Right atrium auricular region (tissue), 2 donors: ENCODE data around the gene IFITM10. TPM values are rescaled to one million over a fixed set of nuclear protein-coding genes. Genes with fewer than 3 reads are reported as not detected.

ENCODE experiments used
- DNase-seq: peaks from one replicate; pipeline ENCODE4 v3.0.0-alpha.2; 2019; ENCODE audit warnings: low spot score
- H3K27ac ChIP-seq, 2 donors: fragments of 200-600 bp; sonication (generic); 1 replicate in 1 of 2; 2 replicates in 1 of 2; pipeline ENCODE4 v1.5.1; 2016 to 2019
- H3K27me3 ChIP-seq, 2 donors: fragments of 200-600 bp; sonication (generic); one replicate each; pipeline versions ENCODE4 v1.5.1 to v1.6.0; 2017 to 2019
- H3K36me3 ChIP-seq: fragments of 200-600 bp; sonication (generic); one replicate; pipeline ENCODE4 v1.5.1; 2016
- H3K4me1 ChIP-seq, 2 donors: fragments of 200-600 bp; sonication (generic); one replicate each; pipeline versions ENCODE4 v1.5.1 to v1.6.0; 2017 to 2019
- H3K4me3 ChIP-seq, 2 donors: fragments of 200-600 bp; sonication (generic); 1 replicate in 1 of 2; 2 replicates in 1 of 2; pipeline ENCODE4 v1.5.1; 2017 to 2019; ENCODE audit warnings: mild to moderate bottlenecking in 1 of 2, moderate library complexity in 1 of 2
- H3K9me3 ChIP-seq, 2 donors: fragments of 200-600 bp; sonication (generic); one replicate each; pipeline ENCODE4 v1.5.1; 2019
- CTCF ChIP-seq, 2 donors: fragments of 200-600 bp; sonication (generic); IDR thresholded peaks; one replicate each; pipeline ENCODE4 v1.5.1; 2019; ENCODE audit warnings: antibody characterized with exemption in 2 of 2
- total RNA-seq, 2 donors: library from RNA; depleted of rRNA; stranded (reverse); fragments of >200 nt; gene quantifications; one replicate each; pipeline ENCODE4 v1.1.0, GENCODE V29; 2016

Gene IFITM10
- under 1 TPM; 0.37 to 0.47 TPM for total RNA-seq

- Histone ChIP-seq H3K4me3 (peak within 1 kb of the TSS in 1 of 2 donors; percentile 43), H3K4me1 (peaks cover 0 to 71% of the 10 kb centered on the region in 2 donors), H3K36me3 (peaks cover 27% of the 10 kb centered on the region), H3K27me3 (no peaks in the 10 kb centered on the region), H3K27ac (peak within 1 kb of the TSS; percentile 60 to 65), H3K9me3 (no peaks in the 10 kb centered on the region)
- no peak for DNase-seq
- TF ChIP-seq CTCF (IDR thresholded peaks at IDR 0.05): no peak
Measured at GRCh38 chr11:1750481-1750839, at the start of gene IFITM10. IFITM10 (minus strand) TSS chr11:1750595; CDS start chr11:1750442, 153 bp downstream.

- no peak for TF ChIP-seq CTCF (IDR thresholded peaks at IDR 0.05)
- Histone ChIP-seq H3K9me3 (no peaks in the 10 kb centered on the region), H3K27me3 (no peaks in the 10 kb centered on the region), H3K4me1 (no peaks in the 10 kb centered on the region), H3K4me3 (no peak overlapping the region), H3K36me3 (no peaks in the 10 kb centered on the region), H3K27ac (no peak overlapping the region)
- DNase-seq: no peak
Measured at GRCh38 chr11:1797391-1798125, 47.2 kb upstream of the IFITM10 start.

GRCh38 chr11:1796413-1797011 lies 46.1 kb upstream of the IFITM10 start:
- Histone ChIP-seq H3K27me3 (no peaks in the 10 kb centered on the region), H3K27ac (no peak overlapping the region)

GRCh38 chr11:1793081-1793480 lies 42.7 kb upstream of the IFITM10 start:
- no peaks in the 10 kb centered on the region for H3K36me3 ChIP-seq
- no peaks in the 10 kb centered on the region for H3K27me3 ChIP-seq
- H3K9me3 ChIP-seq: no peaks in the 10 kb centered on the region
- H3K4me3 ChIP-seq: no peak overlapping the region
- no peaks in the 10 kb centered on the region for H3K4me1 ChIP-seq
- TF ChIP-seq CTCF (IDR thresholded peaks at IDR 0.05): no peak
- DNase-seq: no peak
- H3K27ac ChIP-seq: no peak overlapping the region

More at GRCh38 chr11:1796413-1797011, 46.1 kb upstream of the IFITM10 start:
- no peak for TF ChIP-seq CTCF (IDR thresholded peaks at IDR 0.05)
- Histone ChIP-seq H3K4me1 (no peaks in the 10 kb centered on the region), H3K4me3 (no peak overlapping the region), H3K9me3 (no peaks in the 10 kb centered on the region), H3K36me3 (no peaks in the 10 kb centered on the region)
- no peak for DNase-seq

- no peak for TF ChIP-seq CTCF (IDR thresholded peaks at IDR 0.05)
- Histone ChIP-seq H3K27me3 (no peaks in the 10 kb centered on the region), H3K9me3 (no peaks in the 10 kb centered on the region), H3K4me3 (no peak overlapping the region), H3K36me3 (no peaks in the 10 kb centered on the region), H3K27ac (no peak overlapping the region), H3K4me1 (no peaks in the 10 kb centered on the region)
- DNase-seq: no peak
Measured at GRCh38 chr11:1792461-1792860, 42.1 kb upstream of the IFITM10 start.
